Upper lobe of right lung (tissue), 1 donor: ENCODE measurements around the gene RPSA. TPM values are rescaled to one million over a fixed set of nuclear protein-coding genes. Genes with fewer than 3 reads are reported as not detected.
A peak's percentile ranks its signal among the peaks of the same experiment; 100 is the strongest.

Experiments used
- ATAC-seq: fragments of 200-7000 bp; cut with Tn5 transposase; one replicate; pipeline ENCODE4 v1.9.1; 2020; ENCODE audit warnings: mild to moderate bottlenecking, moderate library complexity
- DNase-seq: peaks from one replicate; pipeline ENCODE4 v3.0.0-alpha.2; 2020
- H3K27ac ChIP-seq: fragments of 200-600 bp; one replicate; pipeline ENCODE4 v1.8.0; 2022
- H3K27me3 ChIP-seq: fragments of 200-600 bp; one replicate; pipeline ENCODE4 v1.8.0; 2022; ENCODE audit warnings: mild to moderate bottlenecking
- H3K36me3 ChIP-seq: fragments of 200-600 bp; one replicate; pipeline ENCODE4 v1.8.0; 2022
- H3K4me1 ChIP-seq: fragments of 200-600 bp; one replicate; pipeline ENCODE4 v1.8.0; 2022
- H3K4me3 ChIP-seq: fragments of 200-600 bp; one replicate; pipeline ENCODE4 v1.8.0; 2022; ENCODE audit warnings: mild to moderate bottlenecking
- H3K9me3 ChIP-seq: fragments of 200-600 bp; one replicate; pipeline ENCODE4 v1.8.0; 2022
- intact Hi-C: fragments of 100-400 bp; cut with DNase I; formaldehyde crosslinking; loops from one replicate; pipeline ENCODE4 v1.11.0; 2022
- total RNA-seq: library from RNA; stranded (reverse); fragmentation: NEBNext Ultra II Directional; extraction: Animal tissue kit (Norgen Biotek cat#: 25700); gene quantifications from one replicate; pipeline ENCODE4 v1.2.1, GENCODE V29; 2021
- TF ChIP-seq, protein P1 (sequence below): fragments of 200-600 bp; IDR thresholded peaks from one replicate; pipeline ENCODE4 v1.8.0; 2022; ENCODE audit warnings: antibody characterized with exemption
- donor health status: DM: no; HTN: yes; CAD: no; lungs with severe emphysema.

The RPSA gene
- total RNA-seq, 1 donor from 2014 or later = 732 TPM

DNA sequence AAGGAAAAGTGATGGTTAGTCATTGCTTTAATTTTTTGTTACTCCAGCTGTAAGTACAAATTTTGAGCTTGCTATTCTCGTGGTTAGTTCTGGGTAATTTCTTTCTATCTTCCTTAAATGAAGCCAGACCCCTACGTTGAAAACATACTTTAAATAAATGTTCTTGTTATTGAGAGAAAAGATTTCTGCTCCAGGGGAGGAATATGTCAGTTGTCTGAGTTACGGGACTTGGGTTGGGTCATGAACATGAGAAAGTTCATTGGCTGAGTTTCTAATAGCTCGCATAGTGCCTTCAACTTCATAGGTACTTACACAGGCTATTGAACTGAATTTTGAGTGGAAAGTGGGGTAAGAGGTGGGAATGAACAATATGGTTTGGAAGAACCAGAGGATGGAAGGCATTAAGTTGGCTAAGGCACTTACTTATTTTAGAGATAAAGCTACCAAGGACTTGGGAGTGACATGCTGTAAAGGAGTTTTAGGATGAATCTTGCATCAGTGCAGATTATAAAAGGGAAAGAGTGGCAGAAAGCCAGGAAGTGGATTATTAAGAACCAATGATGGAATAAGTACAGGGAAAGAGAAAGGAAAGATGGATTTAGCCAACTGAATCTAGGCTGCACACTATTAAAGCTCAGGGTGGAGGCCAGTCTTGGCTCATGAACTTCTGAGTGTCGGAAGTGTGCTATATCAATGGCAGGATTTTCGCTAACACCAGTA is 1.4 kb downstream of the RPSA start:
- TF ChIP-seq, protein P1, sequence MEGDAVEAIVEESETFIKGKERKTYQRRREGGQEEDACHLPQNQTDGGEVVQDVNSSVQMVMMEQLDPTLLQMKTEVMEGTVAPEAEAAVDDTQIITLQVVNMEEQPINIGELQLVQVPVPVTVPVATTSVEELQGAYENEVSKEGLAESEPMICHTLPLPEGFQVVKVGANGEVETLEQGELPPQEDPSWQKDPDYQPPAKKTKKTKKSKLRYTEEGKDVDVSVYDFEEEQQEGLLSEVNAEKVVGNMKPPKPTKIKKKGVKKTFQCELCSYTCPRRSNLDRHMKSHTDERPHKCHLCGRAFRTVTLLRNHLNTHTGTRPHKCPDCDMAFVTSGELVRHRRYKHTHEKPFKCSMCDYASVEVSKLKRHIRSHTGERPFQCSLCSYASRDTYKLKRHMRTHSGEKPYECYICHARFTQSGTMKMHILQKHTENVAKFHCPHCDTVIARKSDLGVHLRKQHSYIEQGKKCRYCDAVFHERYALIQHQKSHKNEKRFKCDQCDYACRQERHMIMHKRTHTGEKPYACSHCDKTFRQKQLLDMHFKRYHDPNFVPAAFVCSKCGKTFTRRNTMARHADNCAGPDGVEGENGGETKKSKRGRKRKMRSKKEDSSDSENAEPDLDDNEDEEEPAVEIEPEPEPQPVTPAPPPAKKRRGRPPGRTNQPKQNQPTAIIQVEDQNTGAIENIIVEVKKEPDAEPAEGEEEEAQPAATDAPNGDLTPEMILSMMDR = no peak
- H3K27me3 ChIP-seq = no peaks in the 10 kb centered on the region
- peaks cover 34% of the 10 kb centered on the region for H3K4me1 ChIP-seq
- peaks cover 51% of the 10 kb centered on the region for H3K36me3 ChIP-seq
- ATAC-seq (no peak), DNase-seq (no peak)
- H3K9me3 ChIP-seq = no peaks in the 10 kb centered on the region
- peak overlapping the region; percentile 94 for H3K4me3 ChIP-seq
- intact Hi-C loops = no loop called here
- H3K27ac ChIP-seq = peak overlapping the region; percentile 24

- Histone ChIP-seq H3K36me3 (peaks cover 59% of the 10 kb centered on the region), H3K9me3 (no peaks in the 10 kb centered on the region), H3K27ac (no peak overlapping the region), H3K27me3 (no peaks in the 10 kb centered on the region), H3K4me1 (peaks cover 34% of the 10 kb centered on the region), H3K4me3 (peak overlapping the region; percentile 94)
- intact Hi-C loops = no loop called here
- TF ChIP-seq, protein P1 = no peak
- no peak for ATAC-seq
- DNase-seq = no peak
Observed at GRCh38 chr3:39408493-39409372, 2.2 kb downstream of the RPSA start.

- Histone ChIP-seq H3K4me3 (no peak overlapping the region), H3K36me3 (peaks cover 64% of the 10 kb centered on the region), H3K9me3 (no peaks in the 10 kb centered on the region), H3K27ac (no peak overlapping the region), H3K27me3 (no peaks in the 10 kb centered on the region), H3K4me1 (peaks cover 34% of the 10 kb centered on the region)
- TF ChIP-seq, protein P1 = no peak
- intact Hi-C loops = no loop called here
- no peak for DNase-seq
- ATAC-seq = no peak
Observed at GRCh38 chr3:39409514-39410136, 3.1 kb downstream of the RPSA start.

- H3K27ac ChIP-seq = no peak overlapping the region
- H3K4me3 ChIP-seq = no peak overlapping the region
- H3K9me3 ChIP-seq = no peaks in the 10 kb centered on the region
- DNase-seq = no peak
- peaks cover 30% of the 10 kb centered on the region for H3K4me1 ChIP-seq
- no peaks in the 10 kb centered on the region for H3K27me3 ChIP-seq
- intact Hi-C loops = no loop called here
- H3K36me3 ChIP-seq = peaks cover 64% of the 10 kb centered on the region
- no peak for ATAC-seq
- TF ChIP-seq, protein P1 = no peak
Observed at GRCh38 chr3:39410893-39411292, 4.4 kb downstream of the RPSA start.

GRCh38 chr3:39412668-39413260 is 6.2 kb downstream of the RPSA start:
- DNase-seq = no peak
- Histone ChIP-seq H3K36me3 (peaks cover 63% of the 10 kb centered on the region), H3K4me3 (no peak overlapping the region), H3K27ac (no peak overlapping the region), H3K27me3 (no peaks in the 10 kb centered on the region), H3K9me3 (no peaks in the 10 kb centered on the region), H3K4me1 (peaks cover 24% of the 10 kb centered on the region)
- TF ChIP-seq, protein P1 = no peak
- ATAC-seq = no peak
- intact Hi-C loops = no loop called here
